NB4 (cell line): ENCODE measurements around the gene PTGR1.

Experiments
- CTCF ChIP-seq: IDR thresholded peaks from one replicate; pipeline ENCODE4 v1.5.1; 2012; ENCODE audit warnings: low read depth, low read length
- MAX ChIP-seq: IDR thresholded peaks from 2 replicates; pipeline ENCODE4 v1.6.1; 2011; ENCODE audit warnings: low read depth, low read length
- MYC ChIP-seq: IDR thresholded peaks from 2 replicates; pipeline ENCODE4 v1.6.1; 2011; ENCODE audit warnings: low read depth, low read length
- POLR2A ChIP-seq: IDR thresholded peaks from 2 replicates; pipeline ENCODE4 v1.6.1; 2011; ENCODE audit warnings: mild to moderate bottlenecking; ENCODE audit not compliant: insufficient read length; ENCODE audit errors: extremely low read depth

GRCh38 chr9:111630182-111630963 is 30.9 kb upstream of the PTGR1 start:
- TF ChIP-seq CTCF (no peak), POLR2A (no peak), MAX (no peak), MYC (no peak)
